Thoracic aorta (tissue), 2 donors: ENCODE results near the gene ZGRF1. TPM values are rescaled to one million over a fixed set of nuclear protein-coding genes. Genes with fewer than 3 reads are reported as not detected.

Source experiments
- ATAC-seq: fragments of 150-250 bp; one replicate; pipeline ENCODE4 v1.8.0; 2017; ENCODE audit warnings: low read depth; ENCODE audit not compliant: insufficient number of reproducible peaks, low FRiP score
- DNase-seq: peaks from one replicate; pipeline ENCODE4 v3.0.0-alpha.2; 2020; ENCODE audit warnings: low spot score
- H3K27ac ChIP-seq, 2 donors: fragments of 200-600 bp; sonication (generic); 1 replicate in 1 of 2; 2 replicates in 1 of 2; pipeline ENCODE4 v1.5.1; 2016; ENCODE audit warnings: mild to moderate bottlenecking in 2 of 2, moderate library complexity in 2 of 2
- H3K27me3 ChIP-seq: fragments of 200-600 bp; sonication (generic); replicated peaks from 2 replicates; pipeline ENCODE4 v1.6.0; 2016; ENCODE audit warnings: mild to moderate bottlenecking; ENCODE audit not compliant: insufficient read depth
- H3K36me3 ChIP-seq: fragments of 200-600 bp; sonication (generic); one replicate; pipeline ENCODE4 v1.5.1; 2016
- H3K4me1 ChIP-seq, 2 donors: fragments of 200-600 bp; sonication (generic); 1 replicate in 1 of 2; 2 replicates in 1 of 2; pipeline versions ENCODE4 v1.5.1 to v1.6.0; 2016; ENCODE audit warnings: low read depth in 2 of 2, mild to moderate bottlenecking in 1 of 2; ENCODE audit not compliant: control insufficient read depth in 1 of 2
- H3K4me3 ChIP-seq: fragments of 200-600 bp; sonication (generic); 2 replicates; pipeline ENCODE4 v1.5.1; 2016; ENCODE audit warnings: mild to moderate bottlenecking
- H3K9me3 ChIP-seq: fragments of 200-600 bp; sonication (generic); 2 replicates; pipeline ENCODE4 v1.5.1; 2016
- total RNA-seq, 2 donors: library from RNA; depleted of rRNA; stranded (reverse); fragments of >200 nt; gene quantifications; one replicate each; pipeline versions ENCODE4 v1.1.0 to v1.2.3, GENCODE V29; 2016
- TF ChIP-seq, protein P1 (sequence below): fragments of 200-600 bp; sonication (generic); IDR thresholded peaks from one replicate; pipeline ENCODE4 v1.5.1; 2019; ENCODE audit warnings: antibody characterized with exemption

The ZGRF1 gene
- total RNA-seq, 2 donors from 2014 or later: 4.3 to 9.9 TPM

DNA sequence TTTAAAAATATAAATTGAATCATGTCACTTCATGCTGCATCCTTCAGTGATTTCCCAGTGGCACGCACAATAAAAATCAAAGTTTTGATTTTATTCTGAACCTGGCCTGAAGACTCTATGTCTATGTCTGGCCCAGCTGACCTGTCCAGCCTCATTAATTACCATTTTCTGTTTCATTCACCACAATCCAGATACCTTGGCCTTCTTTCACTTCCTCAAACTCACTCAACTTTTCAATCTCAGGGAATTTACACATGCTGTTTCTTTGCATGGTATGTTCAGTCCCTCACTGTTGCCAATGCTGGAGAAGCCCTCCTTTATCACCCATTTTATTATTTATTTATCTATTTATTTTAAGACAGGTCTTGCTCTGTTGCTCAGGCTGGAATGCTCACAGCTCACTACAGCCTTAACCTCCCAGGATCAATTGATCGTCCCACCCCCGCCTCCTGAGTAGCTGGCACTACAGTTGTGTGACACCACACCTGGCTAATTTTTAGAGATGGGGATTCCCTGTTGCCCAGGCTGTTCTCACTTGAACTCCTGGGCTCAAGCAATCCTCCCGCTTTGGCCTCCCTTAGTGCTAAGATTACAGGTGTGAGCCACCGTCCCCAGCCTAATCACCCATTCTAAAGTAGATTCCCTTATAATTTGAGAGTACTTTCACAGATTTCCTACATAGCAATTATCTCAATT lies 43.1 kb downstream of the ZGRF1 start:
- no peak for ATAC-seq
- no peak overlapping the region for H3K27ac ChIP-seq
- DNase-seq: no peak

DNA sequence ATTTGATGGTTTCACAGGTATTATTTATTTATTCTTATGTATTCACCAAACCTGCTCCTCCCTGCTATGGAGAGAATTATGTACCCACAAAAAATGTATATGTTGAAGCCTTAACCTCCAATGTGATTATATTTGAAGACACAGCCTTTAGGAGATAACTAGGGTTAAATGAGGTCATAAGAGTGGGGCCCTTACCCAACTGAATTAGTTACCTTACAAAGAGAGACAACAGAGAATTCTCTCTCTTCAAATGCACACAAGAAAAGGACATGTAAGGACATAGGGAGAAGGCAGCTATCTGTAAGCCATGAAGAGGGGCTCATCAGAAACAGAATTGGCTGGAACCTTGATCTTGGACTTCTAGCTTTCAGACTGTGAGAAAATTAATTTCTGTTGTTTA lies 44.0 kb downstream of the ZGRF1 start:
- Histone ChIP-seq H3K36me3 (no peaks in the 10 kb centered on the region), H3K4me1 (no peaks in the 10 kb centered on the region), H3K27ac (no peak overlapping the region), H3K9me3 (no peaks in the 10 kb centered on the region), H3K4me3 (no peak overlapping the region), H3K27me3 (no peaks in the 10 kb centered on the region)
- TF ChIP-seq, protein P1, sequence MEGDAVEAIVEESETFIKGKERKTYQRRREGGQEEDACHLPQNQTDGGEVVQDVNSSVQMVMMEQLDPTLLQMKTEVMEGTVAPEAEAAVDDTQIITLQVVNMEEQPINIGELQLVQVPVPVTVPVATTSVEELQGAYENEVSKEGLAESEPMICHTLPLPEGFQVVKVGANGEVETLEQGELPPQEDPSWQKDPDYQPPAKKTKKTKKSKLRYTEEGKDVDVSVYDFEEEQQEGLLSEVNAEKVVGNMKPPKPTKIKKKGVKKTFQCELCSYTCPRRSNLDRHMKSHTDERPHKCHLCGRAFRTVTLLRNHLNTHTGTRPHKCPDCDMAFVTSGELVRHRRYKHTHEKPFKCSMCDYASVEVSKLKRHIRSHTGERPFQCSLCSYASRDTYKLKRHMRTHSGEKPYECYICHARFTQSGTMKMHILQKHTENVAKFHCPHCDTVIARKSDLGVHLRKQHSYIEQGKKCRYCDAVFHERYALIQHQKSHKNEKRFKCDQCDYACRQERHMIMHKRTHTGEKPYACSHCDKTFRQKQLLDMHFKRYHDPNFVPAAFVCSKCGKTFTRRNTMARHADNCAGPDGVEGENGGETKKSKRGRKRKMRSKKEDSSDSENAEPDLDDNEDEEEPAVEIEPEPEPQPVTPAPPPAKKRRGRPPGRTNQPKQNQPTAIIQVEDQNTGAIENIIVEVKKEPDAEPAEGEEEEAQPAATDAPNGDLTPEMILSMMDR: no peak
- DNase-seq: no peak
- no peak for ATAC-seq

More for the DNA sequence above, 43.1 kb downstream of the ZGRF1 start:
- Histone ChIP-seq H3K27me3 (no peaks in the 10 kb centered on the region), H3K4me1 (no peaks in the 10 kb centered on the region), H3K36me3 (no peaks in the 10 kb centered on the region), H3K9me3 (no peaks in the 10 kb centered on the region), H3K4me3 (no peak overlapping the region)
- TF ChIP-seq, protein P1: no peak

DNA sequence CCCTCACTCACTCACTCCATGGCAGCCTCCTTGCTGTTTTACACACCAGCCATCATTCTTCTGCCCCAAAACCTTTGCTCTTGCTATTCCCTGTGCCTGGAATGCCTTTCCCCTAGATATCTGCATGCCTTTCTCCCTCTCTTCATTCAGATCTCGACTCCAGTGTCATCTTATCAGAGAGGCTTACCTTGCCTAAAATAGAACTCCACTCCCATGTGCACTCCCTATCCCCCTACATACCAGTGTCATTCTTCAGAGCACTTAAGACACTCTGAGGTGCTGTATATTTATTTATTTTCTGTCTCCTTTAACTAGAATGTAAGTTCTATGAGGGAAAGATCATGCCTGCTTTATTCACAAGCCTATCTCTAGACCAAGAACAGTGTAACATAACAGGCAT lies 45.1 kb downstream of the ZGRF1 start:
- H3K27me3 ChIP-seq: no peaks in the 10 kb centered on the region
- DNase-seq: no peak
- H3K36me3 ChIP-seq: no peaks in the 10 kb centered on the region
- H3K4me3 ChIP-seq: no peak overlapping the region
- no peak for ATAC-seq
- no peaks in the 10 kb centered on the region for H3K9me3 ChIP-seq
- no peaks in the 10 kb centered on the region for H3K4me1 ChIP-seq
- H3K27ac ChIP-seq: no peak overlapping the region
- TF ChIP-seq, protein P1: no peak

DNA sequence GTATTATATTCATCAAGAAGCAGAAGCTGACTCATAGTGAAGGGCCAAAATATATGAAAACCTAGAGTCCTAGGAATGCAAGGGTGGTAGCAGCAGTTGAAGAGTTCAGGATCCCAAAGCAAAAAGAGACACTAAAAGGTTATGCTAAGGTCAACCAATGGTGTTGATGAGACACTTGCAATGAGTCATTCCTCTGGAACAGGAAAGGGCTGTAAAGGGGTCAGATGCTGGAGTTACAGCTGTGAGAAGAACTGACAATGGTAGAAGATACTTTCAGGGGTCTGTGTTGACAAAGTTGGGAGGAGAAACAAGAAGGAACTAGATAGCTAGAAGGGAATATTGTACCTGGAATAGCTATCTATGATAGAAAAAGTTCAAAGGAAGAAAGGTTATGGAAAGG lies 47.5 kb downstream of the ZGRF1 start:
- H3K4me3 ChIP-seq: no peak overlapping the region
- H3K36me3 ChIP-seq: no peaks in the 10 kb centered on the region
- H3K27me3 ChIP-seq: no peaks in the 10 kb centered on the region
- ATAC-seq: no peak
- H3K9me3 ChIP-seq: no peaks in the 10 kb centered on the region
- TF ChIP-seq, protein P1: no peak
- H3K4me1 ChIP-seq: no peaks in the 10 kb centered on the region
- DNase-seq: no peak
- H3K27ac ChIP-seq: no peak overlapping the region

DNA sequence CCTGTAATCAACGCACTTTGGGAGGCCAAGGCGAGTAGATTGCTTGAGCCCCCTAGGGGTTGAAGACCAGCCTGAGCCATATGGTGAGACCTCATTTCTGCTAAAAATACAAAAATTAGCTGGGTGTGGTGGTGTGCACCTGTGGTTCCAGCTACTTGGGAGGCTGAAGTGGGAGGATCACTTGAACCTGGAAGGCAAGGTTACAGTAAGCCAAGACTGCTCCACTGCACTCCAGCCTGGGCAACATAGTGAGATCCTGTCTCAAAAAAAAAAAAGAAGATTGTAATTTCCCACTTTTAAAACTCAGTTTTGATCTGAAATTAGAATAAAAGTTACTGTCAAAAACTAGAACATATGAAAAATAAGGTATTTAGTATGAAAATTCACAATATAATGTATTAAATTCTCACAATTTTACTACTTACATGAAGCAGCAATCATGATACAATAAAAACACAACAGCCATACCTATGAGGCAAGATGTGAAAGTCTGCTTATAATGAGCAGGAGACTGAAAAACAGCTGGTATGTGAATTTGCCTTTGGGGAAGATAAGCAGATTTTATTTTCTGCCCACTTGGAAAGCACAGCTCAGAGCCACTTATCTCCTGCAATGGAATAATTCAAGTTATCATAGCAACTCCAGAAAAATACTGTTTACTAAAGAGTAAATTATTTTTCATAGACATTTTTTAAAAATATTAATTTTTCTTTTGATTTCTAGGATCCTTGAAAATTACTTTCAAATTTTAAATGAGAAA lies 50.6 kb downstream of the ZGRF1 start:
- Histone ChIP-seq H3K4me3 (no peak overlapping the region), H3K36me3 (no peaks in the 10 kb centered on the region), H3K4me1 (no peaks in the 10 kb centered on the region), H3K9me3 (no peaks in the 10 kb centered on the region), H3K27ac (no peak overlapping the region), H3K27me3 (no peaks in the 10 kb centered on the region)
- TF ChIP-seq, protein P1: no peak
- no peak for DNase-seq
- no peak for ATAC-seq
